Immature natural killer cell (primary cell): ENCODE data around the gene MMRN1. TPM values are rescaled to one million over a fixed set of nuclear protein-coding genes. Genes with fewer than 3 reads are reported as not detected.

Experiments
- DNase-seq, 3 donors: peaks; one replicate each; pipeline ENCODE4 v3.0.0; 2022; ENCODE audit warnings: mixed read lengths in 1 of 3
- H3K27ac Mint-ChIP-seq, 6 donors: one replicate each; pipeline ENCODE4 v1.8.0; 2020; ENCODE audit warnings: mixed read lengths in 6 of 6, mild to moderate bottlenecking in 5 of 6, inconsistent platforms in 4 of 6, moderate library complexity in 3 of 6
- H3K27me3 Mint-ChIP-seq, 3 donors: one replicate each; pipeline ENCODE4 v1.8.0; 2020 to 2021; ENCODE audit warnings: low read depth in 3 of 3, mild to moderate bottlenecking in 3 of 3, mixed read lengths in 3 of 3, moderate library complexity in 3 of 3, inconsistent platforms in 1 of 3
- H3K36me3 Mint-ChIP-seq, 3 donors: one replicate each; pipeline ENCODE4 v1.8.0; 2020; ENCODE audit warnings: mixed read lengths in 3 of 3, inconsistent platforms in 2 of 3, mild to moderate bottlenecking in 2 of 3
- H3K4me1 Mint-ChIP-seq, 2 donors: one replicate each; pipeline ENCODE4 v1.8.0; 2020; ENCODE audit warnings: inconsistent platforms in 2 of 2, mild to moderate bottlenecking in 2 of 2, mixed read lengths in 2 of 2, moderate library complexity in 1 of 2
- H3K4me3 Mint-ChIP-seq, 5 donors: one replicate each; pipeline ENCODE4 v1.8.0; 2020; ENCODE audit warnings: mild to moderate bottlenecking in 5 of 5, mixed read lengths in 5 of 5, inconsistent platforms in 3 of 5, moderate library complexity in 3 of 5
- H3K9me3 Mint-ChIP-seq, 6 donors: one replicate each; pipeline ENCODE4 v1.8.0; 2020; ENCODE audit warnings: mild to moderate bottlenecking in 6 of 6, mixed read lengths in 6 of 6, inconsistent platforms in 4 of 6, moderate library complexity in 3 of 6
- polyA plus RNA-seq, 3 donors: library from polyadenylated mRNA; unstranded; fragments of 300-500 nt; fragmentation: Illumina TruSeq; gene quantifications; one replicate each; pipeline ENCODE4 v1.2.3, GENCODE V29; 2021

The MMRN1 gene
- 1 to 10 TPM in 2 of 3 donors, not detected in 1; 2.5 to 3.5 TPM for polyA plus RNA-seq

DNA sequence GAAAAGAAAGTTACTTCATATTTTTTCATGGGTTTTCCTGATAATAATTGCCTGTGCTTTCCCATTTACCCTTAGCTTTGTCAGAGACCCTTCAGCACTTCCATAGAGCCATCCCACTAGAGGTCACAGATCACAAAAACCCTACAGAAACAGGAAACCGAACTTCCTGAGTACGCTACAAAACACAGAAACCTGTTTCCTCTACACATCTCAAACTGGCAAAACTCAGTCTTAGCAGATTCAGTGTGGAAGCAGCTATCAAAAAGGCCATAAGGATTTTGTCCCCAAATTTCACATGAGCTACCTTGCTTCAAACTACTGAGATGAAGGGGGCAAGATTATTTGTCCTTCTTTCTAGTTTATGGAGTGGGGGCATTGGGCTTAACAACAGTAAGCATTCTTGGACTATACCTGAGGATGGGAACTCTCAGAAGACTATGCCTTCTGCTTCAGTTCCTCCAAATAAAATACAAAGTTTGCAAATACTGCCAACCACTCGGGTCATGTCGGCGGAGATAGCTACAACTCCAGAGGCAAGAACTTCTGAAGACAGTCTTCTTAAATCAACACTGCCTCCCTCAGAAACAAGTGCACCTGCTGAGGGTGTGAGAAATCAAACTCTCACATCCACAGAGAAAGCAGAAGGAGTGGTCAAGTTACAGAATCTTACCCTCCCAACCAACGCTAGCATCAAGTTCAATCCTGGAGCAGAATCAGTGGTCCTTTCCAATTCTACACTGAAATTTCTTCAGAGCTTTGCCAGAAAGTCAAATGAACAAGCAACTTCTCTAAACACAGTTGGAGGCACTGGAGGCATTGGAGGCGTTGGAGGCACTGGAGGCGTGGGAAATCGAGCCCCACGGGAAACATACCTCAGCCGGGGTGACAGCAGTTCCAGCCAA is at the start of gene MMRN1:
Gene MMRN1 (plus strand): TSS at position 206 of the 902 bp plus-strand sequence. CDS start 118 bp downstream, at position 324.
- peaks cover 14 to 28% of the 10 kb centered on the region in 2 donors for H3K4me1 Mint-ChIP-seq
- peak within 1 kb of the TSS; percentile 67 to 76 (median 73) for H3K4me3 Mint-ChIP-seq
- H3K27ac Mint-ChIP-seq = peak within 1 kb of the TSS; percentile 29 to 82 (median 56)
- no peaks in the 10 kb centered on the region for H3K36me3 Mint-ChIP-seq
- no peaks in the 10 kb centered on the region for H3K9me3 Mint-ChIP-seq
- peaks cover 0 to 2% (median 0%) of the 10 kb centered on the region in 3 donors for H3K27me3 Mint-ChIP-seq
- DNase-seq = peak in 1 of 3 donors; percentile 4

DNA sequence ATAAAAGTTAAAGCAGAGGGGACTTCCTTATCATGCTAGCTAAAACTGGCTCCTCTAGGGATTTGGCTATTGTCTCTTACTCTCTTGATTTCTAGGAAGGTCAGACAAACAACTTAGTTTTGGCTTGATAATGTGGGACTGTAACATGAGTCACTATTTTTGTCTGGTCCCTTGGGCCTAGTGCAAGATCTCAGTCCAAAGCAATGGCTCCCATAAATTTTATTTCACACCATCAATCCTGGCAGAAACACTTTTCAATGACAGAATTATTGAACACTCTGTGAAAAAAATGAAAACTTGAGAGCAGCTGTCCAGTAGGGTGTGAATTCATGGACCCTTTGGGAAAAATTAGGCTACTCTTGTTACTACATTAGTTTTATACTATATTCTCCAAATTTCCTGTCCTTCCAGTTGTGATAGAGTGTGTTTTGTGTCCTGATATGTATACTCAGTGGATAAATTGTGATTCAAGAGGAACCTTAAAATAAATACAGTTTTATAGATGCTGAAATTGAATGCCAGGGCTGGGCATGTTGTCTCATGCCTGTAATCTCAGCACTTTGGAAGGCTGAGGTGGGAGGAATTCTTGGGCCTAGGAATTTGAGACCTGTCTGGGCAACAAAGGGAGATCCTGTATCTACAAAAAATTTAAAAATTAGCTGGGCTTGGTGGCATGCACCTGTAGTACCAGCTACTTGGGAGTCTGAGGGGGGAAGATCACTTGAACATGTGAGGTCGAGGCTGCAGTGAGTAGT is 46.9 kb upstream of the MMRN1 start:
- Mint-ChIP-seq H3K4me3 (no peak overlapping the region), H3K27ac (no peak overlapping the region), H3K4me1 (no peaks in the 10 kb centered on the region), H3K36me3 (no peaks in the 10 kb centered on the region), H3K9me3 (peaks cover 0 to 3% (median 1%) of the 10 kb centered on the region in 6 donors), H3K27me3 (peaks cover 0 to 8% (median 3%) of the 10 kb centered on the region in 3 donors)
- DNase-seq = no peak

DNA sequence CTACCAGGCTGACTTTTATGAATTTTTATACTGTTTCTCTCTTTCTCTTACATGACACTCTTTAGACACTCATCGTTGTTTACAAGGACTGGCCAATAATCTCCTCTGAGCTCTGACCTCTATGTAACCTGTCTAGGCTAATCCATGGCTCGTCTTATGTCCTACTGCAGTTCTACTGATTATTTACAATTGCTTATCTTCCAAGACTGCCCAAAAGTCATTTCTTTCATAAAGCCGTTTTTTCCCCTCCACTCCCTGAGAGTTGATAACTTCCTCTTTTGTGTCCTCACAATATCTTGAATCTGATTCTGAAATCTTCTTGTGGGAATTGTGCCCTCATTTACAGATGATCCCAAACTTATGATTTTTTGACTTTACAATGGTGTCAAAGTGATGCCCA is 39.4 kb upstream of the MMRN1 start:
- DNase-seq = no peak
- Mint-ChIP-seq H3K27me3 (peaks cover 0 to 6% (median 0%) of the 10 kb centered on the region in 3 donors), H3K4me3 (no peak overlapping the region), H3K9me3 (peaks cover 0 to 2% (median under 1%) of the 10 kb centered on the region in 6 donors), H3K27ac (no peak overlapping the region), H3K4me1 (no peaks in the 10 kb centered on the region), H3K36me3 (no peaks in the 10 kb centered on the region)

DNA sequence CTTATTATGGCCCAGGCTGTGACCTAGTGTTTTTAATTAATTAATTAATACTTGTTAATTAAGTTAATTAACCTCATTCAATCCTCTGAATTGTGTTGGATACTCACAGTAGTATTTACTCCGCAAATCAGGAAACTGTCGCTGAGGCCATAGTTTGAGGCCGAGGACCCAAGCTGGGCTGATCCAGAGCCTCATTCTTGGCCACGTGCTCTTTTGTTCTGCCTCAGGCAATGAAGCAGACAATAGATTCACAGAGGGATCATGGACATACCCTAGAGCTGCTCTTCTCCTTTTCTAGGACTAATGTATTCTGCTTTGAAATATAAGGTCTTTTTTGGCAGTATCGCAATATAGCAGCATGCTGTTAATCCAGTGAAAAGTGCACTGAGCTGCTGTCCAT is 33.7 kb upstream of the MMRN1 start:
- H3K36me3 Mint-ChIP-seq = no peaks in the 10 kb centered on the region
- H3K27me3 Mint-ChIP-seq = peaks cover 0 to 5% (median 5%) of the 10 kb centered on the region in 3 donors

DNA sequence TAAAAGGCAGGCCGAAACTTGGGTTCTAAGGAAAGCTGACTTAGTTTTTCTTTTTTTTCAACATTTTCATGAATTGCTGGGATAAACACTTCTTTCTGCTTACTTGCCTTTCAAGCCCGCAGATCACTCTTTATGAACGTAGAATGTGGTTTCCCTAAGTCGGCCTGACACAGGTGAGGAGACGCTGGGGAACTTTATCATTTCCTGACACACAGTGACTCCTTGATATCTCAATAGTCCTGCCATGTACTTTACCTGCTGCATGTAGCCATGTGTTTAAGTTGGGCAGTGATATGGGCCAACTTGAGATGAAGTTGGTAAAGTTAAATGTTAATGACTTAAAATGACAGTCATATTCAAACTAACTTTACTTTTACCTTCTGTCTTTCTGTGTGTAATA is 31.1 kb upstream of the MMRN1 start:
- Mint-ChIP-seq H3K27ac (no peak overlapping the region), H3K4me3 (no peak overlapping the region), H3K9me3 (peaks cover 0 to 14% (median 0%) of the 10 kb centered on the region in 6 donors), H3K27me3 (peaks cover 0 to 5% (median 0%) of the 10 kb centered on the region in 3 donors), H3K4me1 (no peaks in the 10 kb centered on the region), H3K36me3 (no peaks in the 10 kb centered on the region)
- no peak for DNase-seq

More for the DNA sequence above, 33.7 kb upstream of the MMRN1 start:
- Mint-ChIP-seq H3K9me3 (peaks cover 0 to 11% (median 0%) of the 10 kb centered on the region in 6 donors), H3K27ac (no peak overlapping the region), H3K4me3 (no peak overlapping the region), H3K4me1 (no peaks in the 10 kb centered on the region)
- DNase-seq = no peak

DNA sequence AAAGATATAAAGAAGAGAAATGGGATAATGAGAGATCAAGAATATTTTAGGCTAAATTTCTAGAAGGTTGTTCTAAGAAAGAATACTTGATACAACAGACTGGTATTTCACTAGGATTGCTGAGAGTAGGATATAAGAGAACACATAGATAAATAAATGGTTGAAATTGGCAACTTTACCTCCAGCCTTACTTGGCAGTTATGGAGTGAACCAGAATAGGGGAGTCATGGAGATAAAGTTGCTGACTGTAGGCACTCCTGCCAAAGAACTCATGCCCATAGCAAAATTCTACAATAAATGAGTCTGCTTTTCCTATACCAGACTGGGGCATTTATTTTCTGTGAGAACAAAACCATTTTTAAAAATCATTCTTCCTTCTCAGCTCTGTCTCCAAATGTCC is 26.4 kb upstream of the MMRN1 start:
- Mint-ChIP-seq H3K27ac (no peak overlapping the region), H3K4me1 (no peaks in the 10 kb centered on the region)
- DNase-seq = no peak

DNA sequence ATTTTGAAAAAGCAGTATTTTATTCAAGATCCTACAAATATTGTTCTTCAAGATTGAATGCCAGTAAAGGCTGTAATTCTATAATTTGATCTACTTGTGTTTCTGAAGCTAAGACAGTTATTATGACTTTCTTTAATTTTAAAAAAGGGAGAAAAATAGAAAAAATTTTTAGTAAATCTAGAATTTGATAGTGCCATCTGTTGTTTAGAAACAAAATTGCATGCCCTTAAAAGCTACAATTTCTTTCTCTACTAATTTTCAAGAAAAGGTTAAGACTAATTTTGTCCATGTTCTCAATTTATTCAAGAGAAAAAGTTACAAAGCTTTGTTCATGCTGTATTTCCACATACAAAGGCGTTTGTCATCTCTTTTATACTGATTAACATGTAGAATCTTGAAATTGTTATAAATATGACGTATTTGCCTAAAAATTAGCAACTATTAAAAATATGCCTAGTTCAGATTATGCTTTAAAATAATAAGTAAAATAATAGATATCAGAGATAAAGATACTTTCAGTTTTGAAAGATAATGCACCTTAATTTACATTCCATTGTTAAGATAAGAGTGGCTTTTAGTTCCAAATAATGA is 25.6 kb upstream of the MMRN1 start:
- H3K9me3 Mint-ChIP-seq = peaks cover 0 to 3% (median 0%) of the 10 kb centered on the region in 6 donors
- H3K27ac Mint-ChIP-seq = no peak overlapping the region
- no peaks in the 10 kb centered on the region for H3K4me1 Mint-ChIP-seq
- DNase-seq = no peak
- no peak overlapping the region for H3K4me3 Mint-ChIP-seq
- peaks cover 0 to 3% (median 0%) of the 10 kb centered on the region in 3 donors for H3K27me3 Mint-ChIP-seq
- H3K36me3 Mint-ChIP-seq = no peaks in the 10 kb centered on the region

More for the DNA sequence above, 26.4 kb upstream of the MMRN1 start:
- Mint-ChIP-seq H3K36me3 (no peaks in the 10 kb centered on the region), H3K27me3 (peaks cover 0 to 3% (median 0%) of the 10 kb centered on the region in 3 donors), H3K4me3 (no peak overlapping the region), H3K9me3 (peaks cover 0 to 7% (median 0%) of the 10 kb centered on the region in 6 donors)

DNA sequence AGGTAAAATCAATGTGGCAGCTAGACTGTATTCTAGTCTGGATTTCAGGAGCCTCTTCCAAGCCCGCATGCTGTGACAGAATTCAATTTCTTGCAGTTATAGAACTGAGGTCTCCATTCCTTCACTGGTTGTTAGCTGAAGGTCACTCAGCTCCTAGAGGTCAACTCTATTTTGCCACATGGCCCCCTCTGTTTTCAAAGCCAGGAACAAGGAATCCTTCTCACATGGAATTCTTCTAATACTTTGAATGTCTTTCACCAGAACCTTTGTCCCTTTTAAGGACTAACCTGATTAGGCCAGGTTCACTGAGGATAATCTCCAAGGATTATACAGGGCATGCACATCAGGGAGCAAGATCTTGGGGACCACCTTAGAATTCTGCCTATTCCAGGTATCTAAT is 23.4 kb upstream of the MMRN1 start:
- Mint-ChIP-seq H3K27me3 (peaks cover 0 to 2% (median 0%) of the 10 kb centered on the region in 3 donors), H3K36me3 (no peaks in the 10 kb centered on the region), H3K9me3 (peaks cover 0 to 3% (median 0%) of the 10 kb centered on the region in 6 donors), H3K4me1 (peaks cover under 1 to 3% of the 10 kb centered on the region in 2 donors), H3K27ac (no peak overlapping the region), H3K4me3 (no peak overlapping the region)
- DNase-seq = no peak

- peaks cover 5 to 9% of the 10 kb centered on the region in 2 donors for H3K4me1 Mint-ChIP-seq
- H3K27me3 Mint-ChIP-seq = no peaks in the 10 kb centered on the region
- DNase-seq = no peak
- no peak overlapping the region for H3K4me3 Mint-ChIP-seq
- no peaks in the 10 kb centered on the region for H3K36me3 Mint-ChIP-seq
- no peak overlapping the region for H3K27ac Mint-ChIP-seq
- H3K9me3 Mint-ChIP-seq = no peaks in the 10 kb centered on the region
These were observed 18.1 kb upstream of the MMRN1 start for GRCh38 chr4:89876548-89876947.

DNA sequence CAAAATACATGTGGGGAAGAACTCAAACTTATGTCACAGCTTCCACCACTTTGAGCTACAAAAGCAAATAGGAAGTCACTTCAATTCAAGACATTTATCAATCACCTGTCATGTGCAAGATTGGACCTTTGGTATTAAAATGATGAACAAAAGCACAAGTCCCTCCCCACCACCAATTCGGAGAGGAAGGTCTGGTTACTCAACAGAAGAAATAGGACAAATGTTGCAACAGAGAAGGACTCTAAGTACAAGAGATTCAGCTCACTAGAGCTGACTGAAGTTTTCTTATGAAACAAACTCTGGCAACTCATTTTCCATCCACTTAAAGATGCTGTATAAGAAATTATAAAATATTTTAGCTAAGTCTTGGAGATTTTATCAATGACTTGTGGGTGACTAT is 16.0 kb upstream of the MMRN1 start:
- Mint-ChIP-seq H3K4me1 (peaks cover 5 to 9% of the 10 kb centered on the region in 2 donors), H3K9me3 (no peaks in the 10 kb centered on the region), H3K36me3 (no peaks in the 10 kb centered on the region), H3K27ac (no peak overlapping the region), H3K27me3 (no peaks in the 10 kb centered on the region), H3K4me3 (no peak overlapping the region)
- DNase-seq = no peak

DNA sequence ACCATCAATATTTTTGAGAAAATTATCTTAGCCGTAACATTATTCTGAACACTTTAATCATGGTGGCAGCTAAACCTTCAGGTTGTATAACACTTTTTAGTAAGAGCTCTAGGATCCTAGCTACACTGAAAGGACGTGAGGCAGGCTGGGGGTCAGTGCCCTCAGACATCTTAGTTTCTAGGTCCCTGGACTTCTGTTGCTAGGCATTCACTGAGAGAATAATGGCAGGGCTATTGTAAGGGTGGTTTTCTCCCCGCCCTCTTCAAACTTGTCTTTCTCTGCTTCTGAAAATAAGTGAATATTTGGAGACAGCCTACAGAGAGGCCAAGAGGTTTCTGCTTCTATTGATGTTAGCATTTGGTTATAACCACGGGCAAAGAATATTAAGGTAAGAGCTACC is 15.4 kb upstream of the MMRN1 start:
- Mint-ChIP-seq H3K9me3 (no peaks in the 10 kb centered on the region), H3K4me1 (peaks cover 5 to 9% of the 10 kb centered on the region in 2 donors), H3K36me3 (no peaks in the 10 kb centered on the region), H3K4me3 (no peak overlapping the region), H3K27me3 (no peaks in the 10 kb centered on the region), H3K27ac (no peak overlapping the region)
- no peak for DNase-seq

DNA sequence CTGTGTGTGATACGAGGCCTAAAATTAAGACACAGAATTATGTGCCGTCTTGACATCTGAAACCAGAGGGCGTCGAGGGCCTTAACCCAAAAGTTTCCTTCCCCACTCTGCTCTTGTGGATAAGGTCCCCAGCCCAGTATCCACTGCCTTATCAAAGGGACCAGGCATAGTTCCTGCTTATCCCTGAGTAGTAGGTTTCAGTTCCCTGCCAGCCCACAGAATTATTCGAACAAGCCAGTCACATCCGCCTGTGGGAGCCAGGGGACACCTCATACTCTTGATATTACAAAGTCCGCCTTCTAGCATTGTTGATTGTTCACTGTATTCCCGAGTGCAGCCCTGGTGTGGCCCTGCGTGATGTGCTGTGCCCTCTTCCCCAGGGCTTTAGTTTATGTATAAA is 5.4 kb upstream of the MMRN1 start:
- Mint-ChIP-seq H3K4me3 (no peak overlapping the region), H3K9me3 (peaks cover 0 to 3% (median 0%) of the 10 kb centered on the region in 6 donors), H3K4me1 (peaks cover under 1 to 5% of the 10 kb centered on the region in 2 donors), H3K36me3 (no peaks in the 10 kb centered on the region), H3K27ac (no peak overlapping the region), H3K27me3 (peaks cover 0 to 5% (median 2%) of the 10 kb centered on the region in 3 donors)
- no peak for DNase-seq

DNA sequence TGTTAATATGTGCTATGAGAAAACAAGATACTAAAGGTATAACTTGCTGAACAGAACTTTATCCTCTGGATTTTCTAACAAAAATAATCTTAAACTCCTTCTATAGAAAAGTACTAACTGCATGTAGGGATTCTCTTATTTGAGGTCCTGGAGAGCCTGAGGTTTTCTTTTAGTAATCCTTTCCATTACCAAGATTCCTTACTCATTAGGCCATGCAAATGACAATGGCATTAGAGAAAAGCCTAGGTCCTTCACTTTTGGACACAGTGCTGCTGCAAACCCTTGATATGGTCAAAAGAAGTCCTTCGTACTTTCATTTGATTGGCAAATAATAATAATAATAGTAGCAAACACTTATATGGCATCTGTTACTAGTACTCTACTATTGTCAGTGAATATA is 3.2 kb downstream of the MMRN1 start:
- DNase-seq = no peak
- H3K27me3 Mint-ChIP-seq = peaks cover 0 to 4% (median 0%) of the 10 kb centered on the region in 3 donors
- H3K36me3 Mint-ChIP-seq = no peaks in the 10 kb centered on the region
- no peaks in the 10 kb centered on the region for H3K9me3 Mint-ChIP-seq
- H3K4me1 Mint-ChIP-seq = peaks cover 14 to 28% of the 10 kb centered on the region in 2 donors
- no peak overlapping the region for H3K27ac Mint-ChIP-seq
- no peak overlapping the region for H3K4me3 Mint-ChIP-seq
